WI38 (cell line): Measurements from ENCODE around the gene TUBB3.

Experiments used
- H3K4me3 ChIP-seq: 2 replicates; pipeline ENCODE4 v1.5.1; 2011; ENCODE audit warnings: low read depth, mild to moderate bottlenecking, control low read depth, low read length
- CTCF ChIP-seq: IDR thresholded peaks from 2 replicates; pipeline ENCODE4 v1.5.1; 2012; ENCODE audit warnings: low read depth, mild to moderate bottlenecking, control low read depth, low read length

Gene TUBB3

GRCh38 chr16:89949756-89950155, 26.6 kb downstream of the TUBB3 start:
- peak overlapping the region; percentile 66 for H3K4me3 ChIP-seq
- TF ChIP-seq CTCF: no peak

- no peak for TF ChIP-seq CTCF
Observed at GRCh38 chr16:89951509-89951908, 28.4 kb downstream of the TUBB3 start.

GRCh38 chr16:89952049-89952448, 28.9 kb downstream of the TUBB3 start:
- no peak overlapping the region for H3K4me3 ChIP-seq
- TF ChIP-seq CTCF: no peak

More at GRCh38 chr16:89951509-89951908, 28.4 kb downstream of the TUBB3 start:
- H3K4me3 ChIP-seq: no peak overlapping the region

- H3K4me3 ChIP-seq: no peak overlapping the region
- TF ChIP-seq CTCF: no peak
Observed at GRCh38 chr16:89952551-89952950, 29.4 kb downstream of the TUBB3 start.

GRCh38 chr16:89953671-89954406, 30.7 kb downstream of the TUBB3 start:
- H3K4me3 ChIP-seq: no peak overlapping the region
- TF ChIP-seq CTCF: no peak

GRCh38 chr16:89954462-89954861, 31.3 kb downstream of the TUBB3 start:
- no peak overlapping the region for H3K4me3 ChIP-seq
- TF ChIP-seq CTCF: no peak

- TF ChIP-seq CTCF: no peak
Observed at GRCh38 chr16:89955001-89955685, 32.0 kb downstream of the TUBB3 start.

More at GRCh38 chr16:89955001-89955685, 32.0 kb downstream of the TUBB3 start:
- no peak overlapping the region for H3K4me3 ChIP-seq
